Thyroid gland (tissue), 4 donors: ENCODE data around the gene AHI1.
A peak's percentile ranks its signal among the peaks of the same experiment; 100 is the strongest.

Source experiments
- CTCF ChIP-seq, 6 experiments: fragments of 200-600 bp in 3 of 6; fragments of 450-650 bp in 3 of 6; sonication (generic) in 3 of 6; IDR thresholded peaks; one replicate each; pipeline ENCODE4 v1.5.1; 2016 to 2019; ENCODE audit warnings: antibody characterized with exemption in 6 of 6, mild to moderate bottlenecking in 2 of 6, inconsistent platforms in 1 of 6, moderate library complexity in 1 of 6
- POLR2A ChIP-seq, 2 donors: fragments of 450-650 bp; IDR thresholded peaks; one replicate each; pipeline ENCODE4 v1.6.1; 2017; ENCODE audit warnings: antibody characterized with exemption in 2 of 2, mild to moderate bottlenecking in 2 of 2, moderate library complexity in 1 of 2

DNA sequence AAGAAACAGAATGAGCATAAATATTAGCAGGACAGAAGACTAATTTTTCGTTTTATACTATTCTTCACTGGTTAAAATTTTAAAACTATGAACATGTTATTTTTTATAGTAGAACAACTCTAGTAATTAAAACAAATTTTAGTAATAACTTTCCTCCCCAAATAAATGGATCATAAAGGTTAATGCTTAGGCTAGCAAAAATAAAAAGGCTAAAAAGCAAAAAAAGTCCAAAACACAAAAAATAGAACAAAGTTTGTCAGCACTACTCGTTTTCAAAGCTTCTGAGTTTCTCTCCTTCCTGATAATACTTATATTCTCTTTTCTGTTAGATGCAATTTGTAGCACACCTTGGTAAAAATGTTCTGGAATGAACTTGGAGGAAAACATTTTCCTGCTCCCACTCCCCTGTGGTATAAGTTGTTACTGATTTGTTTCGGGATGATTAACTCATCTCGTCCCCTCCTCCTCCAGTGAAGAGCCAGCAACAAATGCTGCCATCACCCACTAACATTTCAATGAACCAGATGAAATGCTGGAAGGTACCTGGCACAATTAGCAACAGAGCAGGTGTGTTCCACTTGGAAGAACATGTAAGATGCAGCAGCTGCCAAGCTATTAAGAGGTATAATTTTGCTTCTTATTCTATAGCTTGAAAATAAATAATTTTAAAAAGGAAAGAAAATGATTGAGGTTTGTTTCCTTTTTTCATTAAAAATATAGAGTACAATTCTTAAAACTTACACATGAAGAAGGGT is 185.9 kb downstream of the AHI1 start:
- no peak for TF ChIP-seq POLR2A (IDR thresholded peaks at IDR 0.05)
- TF ChIP-seq CTCF (IDR thresholded peaks at IDR 0.05): peak in 2 of 6 experiments; percentile 8 to 15
